ENCODE measurements around the gene MAPKAP1. TPM values are rescaled to one million over a fixed set of nuclear protein-coding genes. Genes with fewer than 3 reads are reported as not detected.

The MAPKAP1 gene
- polyA plus RNA-seq, 1 donor from 2014 or later = 57.5 TPM

DNA sequence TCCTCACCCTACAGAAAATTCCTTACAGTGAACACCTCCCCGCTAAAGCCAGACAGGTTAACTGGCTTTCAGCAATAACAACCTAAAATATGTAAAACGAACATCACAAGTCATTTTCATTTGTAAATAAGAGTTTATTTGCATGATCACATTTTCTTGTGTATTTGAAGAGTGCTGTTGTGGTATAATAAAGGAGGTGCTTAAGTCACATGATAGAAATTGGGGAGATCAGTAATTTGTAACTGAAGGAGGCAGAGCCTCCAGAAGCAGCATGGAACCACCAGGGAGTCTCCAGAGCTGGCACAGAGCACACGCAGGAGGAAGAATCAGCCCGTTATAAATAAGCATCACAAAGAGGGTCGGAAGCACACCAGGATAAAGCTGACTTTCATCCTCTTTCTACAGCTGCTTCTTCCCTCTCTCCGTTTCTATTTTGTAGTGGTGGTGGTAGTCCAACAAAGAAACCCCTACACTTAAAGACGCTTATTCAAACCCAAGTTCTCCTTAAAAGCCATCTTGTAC, 210.6 kb downstream of the MAPKAP1 start:
- Histone ChIP-seq H2AFZ (ENCODE audit: low read depth, low read length) (no peak overlapping the region), H3F3A (ENCODE audit: insufficient read depth, low read length, poor library complexity, severe bottlenecking) (no peaks in the 10 kb centered on the region), H4K20me1 (ENCODE audit: insufficient read depth) (no peaks in the 10 kb centered on the region), H3K4me3 (ENCODE audit: low read length) (no peak overlapping the region), H3K9me2 (ENCODE audit: insufficient read depth, low read length) (no peaks in the 10 kb centered on the region), H3K4me2 (ENCODE audit: low read length) (no peak overlapping the region), H3K27me3 (ENCODE audit: insufficient read depth, low read depth, low read length) (no peaks in the 10 kb centered on the region), H3K9me3 (ENCODE audit: low read length) (no peaks in the 10 kb centered on the region), H3K79me2 (replicated peaks; ENCODE audit: insufficient read depth, low read length) (no peaks in the 10 kb centered on the region), H3K27ac (ENCODE audit: low read length) (peak overlapping the region; percentile 21), H3K9ac (ENCODE audit: low read length) (no peak overlapping the region), H3K36me3 (ENCODE audit: insufficient read depth, low read length) (no peaks in the 10 kb centered on the region)
- TF ChIP-seq, protein P1, sequence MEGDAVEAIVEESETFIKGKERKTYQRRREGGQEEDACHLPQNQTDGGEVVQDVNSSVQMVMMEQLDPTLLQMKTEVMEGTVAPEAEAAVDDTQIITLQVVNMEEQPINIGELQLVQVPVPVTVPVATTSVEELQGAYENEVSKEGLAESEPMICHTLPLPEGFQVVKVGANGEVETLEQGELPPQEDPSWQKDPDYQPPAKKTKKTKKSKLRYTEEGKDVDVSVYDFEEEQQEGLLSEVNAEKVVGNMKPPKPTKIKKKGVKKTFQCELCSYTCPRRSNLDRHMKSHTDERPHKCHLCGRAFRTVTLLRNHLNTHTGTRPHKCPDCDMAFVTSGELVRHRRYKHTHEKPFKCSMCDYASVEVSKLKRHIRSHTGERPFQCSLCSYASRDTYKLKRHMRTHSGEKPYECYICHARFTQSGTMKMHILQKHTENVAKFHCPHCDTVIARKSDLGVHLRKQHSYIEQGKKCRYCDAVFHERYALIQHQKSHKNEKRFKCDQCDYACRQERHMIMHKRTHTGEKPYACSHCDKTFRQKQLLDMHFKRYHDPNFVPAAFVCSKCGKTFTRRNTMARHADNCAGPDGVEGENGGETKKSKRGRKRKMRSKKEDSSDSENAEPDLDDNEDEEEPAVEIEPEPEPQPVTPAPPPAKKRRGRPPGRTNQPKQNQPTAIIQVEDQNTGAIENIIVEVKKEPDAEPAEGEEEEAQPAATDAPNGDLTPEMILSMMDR (IDR thresholded peaks at IDR 0.05; ENCODE audit: poor library complexity, severe bottlenecking) = no peak
- no peak for TF ChIP-seq SMC3 (conservative IDR thresholded peaks at IDR 0.05; ENCODE audit: poor library complexity)
- TF ChIP-seq TAF1 (IDR thresholded peaks at IDR 0.05; ENCODE audit: low read depth) = no peak
- TF ChIP-seq MXI1 (conservative IDR thresholded peaks at IDR 0.05; ENCODE audit: poor library complexity, severe bottlenecking) = no peak
- no peak for TF ChIP-seq EP300 (conservative IDR thresholded peaks at IDR 0.05; ENCODE audit: poor library complexity, severe bottlenecking)

DNA sequence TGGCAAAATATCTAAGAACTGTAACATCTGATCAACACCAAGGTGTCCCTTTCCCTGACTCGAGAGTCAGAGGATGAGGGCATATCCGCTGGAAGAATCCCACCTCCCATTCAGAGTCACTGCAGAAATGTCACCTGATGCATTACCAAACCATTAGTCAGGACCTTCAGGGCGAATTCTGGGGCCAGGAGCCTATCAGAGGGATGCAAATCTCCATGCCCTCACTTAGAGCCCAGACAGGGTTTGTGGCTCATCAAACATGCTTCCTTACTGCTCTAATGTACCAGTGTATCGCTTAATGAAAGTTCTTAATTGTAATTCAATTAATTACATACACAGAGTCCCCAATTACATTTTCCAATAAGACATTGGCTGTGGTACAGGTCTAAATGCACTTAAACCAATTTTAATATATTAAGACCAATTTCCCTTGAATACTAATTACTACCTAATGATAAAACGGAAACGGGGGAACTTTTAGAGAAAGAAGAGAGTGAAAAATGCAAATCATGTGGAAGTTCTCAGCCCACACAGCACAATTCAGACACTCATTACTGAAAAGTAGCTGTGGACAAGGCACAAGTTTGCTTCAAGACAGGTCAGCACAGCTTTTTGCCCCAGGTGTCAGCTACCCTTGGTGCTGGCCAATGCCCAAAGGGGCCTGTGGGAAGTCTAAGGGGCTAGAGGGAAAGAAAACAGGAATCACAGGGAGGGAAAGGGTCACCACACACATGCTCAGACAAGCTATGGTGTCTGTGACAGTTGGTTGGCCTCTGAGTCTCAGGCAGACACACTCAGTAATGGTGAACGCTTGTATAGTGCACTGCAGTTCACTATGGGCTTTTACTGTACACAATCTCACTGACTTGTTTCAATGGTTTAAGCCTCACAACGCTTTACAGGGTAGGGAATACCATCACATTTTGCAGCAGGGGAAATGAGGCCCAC, 211.6 kb downstream of the MAPKAP1 start:
- no peak overlapping the region for H2AFZ ChIP-seq (ENCODE audit: low read depth, low read length)
- no peak for TF ChIP-seq POLR2AphosphoS5 (IDR thresholded peaks at IDR 0.05)
- TF ChIP-seq, protein P1 (IDR thresholded peaks at IDR 0.05; ENCODE audit: poor library complexity, severe bottlenecking) = no peak

DNA sequence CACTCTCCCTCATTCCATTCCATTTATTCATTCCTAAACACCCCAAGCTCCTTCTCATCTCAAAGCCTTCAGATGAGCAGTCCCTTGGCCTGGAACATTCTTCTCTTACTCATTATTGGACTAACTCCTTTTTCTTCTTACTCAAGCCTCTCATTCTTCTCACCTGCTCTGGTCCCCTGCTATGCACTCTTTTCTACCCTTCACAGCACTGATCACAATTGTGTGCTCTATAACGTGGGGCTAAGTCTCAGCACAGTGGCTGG, 212.4 kb downstream of the MAPKAP1 start:
- no peak for TF ChIP-seq EP300 (conservative IDR thresholded peaks at IDR 0.05; ENCODE audit: poor library complexity, severe bottlenecking)
- TF ChIP-seq POLR2AphosphoS5 (IDR thresholded peaks at IDR 0.05) = no peak
- TF ChIP-seq SMC3 (conservative IDR thresholded peaks at IDR 0.05; ENCODE audit: poor library complexity) = no peak
- no peak for TF ChIP-seq TAF1 (IDR thresholded peaks at IDR 0.05; ENCODE audit: low read depth)
- TF ChIP-seq, protein P1 (IDR thresholded peaks at IDR 0.05; ENCODE audit: poor library complexity, severe bottlenecking) = no peak
- no peak for TF ChIP-seq MXI1 (conservative IDR thresholded peaks at IDR 0.05; ENCODE audit: poor library complexity, severe bottlenecking)
- Histone ChIP-seq H3K27me3 (ENCODE audit: insufficient read depth, low read depth, low read length) (no peaks in the 10 kb centered on the region), H3K4me2 (ENCODE audit: low read length) (no peak overlapping the region)

More for the DNA sequence above, 211.6 kb downstream of the MAPKAP1 start:
- no peaks in the 10 kb centered on the region for H3K36me3 ChIP-seq (ENCODE audit: insufficient read depth, low read length)
- H3K27me3 ChIP-seq (ENCODE audit: insufficient read depth, low read depth, low read length) = no peaks in the 10 kb centered on the region
- H3K4me2 ChIP-seq (ENCODE audit: low read length) = no peak overlapping the region
- no peaks in the 10 kb centered on the region for H3K79me2 ChIP-seq (replicated peaks; ENCODE audit: insufficient read depth, low read length)
- H3K9me2 ChIP-seq (ENCODE audit: insufficient read depth, low read length) = no peaks in the 10 kb centered on the region
- no peak overlapping the region for H3K27ac ChIP-seq (ENCODE audit: low read length)
- H3K4me3 ChIP-seq (ENCODE audit: low read length) = no peak overlapping the region
- H3F3A ChIP-seq (ENCODE audit: insufficient read depth, low read length, poor library complexity, severe bottlenecking) = no peaks in the 10 kb centered on the region
- no peak overlapping the region for H3K9ac ChIP-seq (ENCODE audit: low read length)
- no peaks in the 10 kb centered on the region for H4K20me1 ChIP-seq (ENCODE audit: insufficient read depth)
- no peaks in the 10 kb centered on the region for H3K9me3 ChIP-seq (ENCODE audit: low read length)

More for the DNA sequence above, 212.4 kb downstream of the MAPKAP1 start:
- H3K4me3 ChIP-seq (ENCODE audit: low read length) = no peak overlapping the region
- no peaks in the 10 kb centered on the region for H3F3A ChIP-seq (ENCODE audit: insufficient read depth, low read length, poor library complexity, severe bottlenecking)
- no peak overlapping the region for H2AFZ ChIP-seq (ENCODE audit: low read depth, low read length)
- H3K9me2 ChIP-seq (ENCODE audit: insufficient read depth, low read length) = no peaks in the 10 kb centered on the region
- H3K36me3 ChIP-seq (ENCODE audit: insufficient read depth, low read length) = no peaks in the 10 kb centered on the region
- no peaks in the 10 kb centered on the region for H3K9me3 ChIP-seq (ENCODE audit: low read length)
- no peak overlapping the region for H3K27ac ChIP-seq (ENCODE audit: low read length)
- no peaks in the 10 kb centered on the region for H4K20me1 ChIP-seq (ENCODE audit: insufficient read depth)
- no peaks in the 10 kb centered on the region for H3K79me2 ChIP-seq (replicated peaks; ENCODE audit: insufficient read depth, low read length)
- no peak overlapping the region for H3K9ac ChIP-seq (ENCODE audit: low read length)
